HG02852 (cell line): ENCODE results near the gene CERS4.
"Not testable (repeated sequence)": the region's sequence is repeated elsewhere in the genome, so short reads cannot be mapped to it uniquely, and the experiment has no call there.

Experiments used
- ATAC-seq: cut with Tn5 transposase; IDR thresholded peaks from one replicate; pipeline ENCODE4 v1.9.1; 2021; ENCODE audit warnings: mild to moderate bottlenecking, moderate library complexity; ENCODE audit not compliant: unreplicated experiment

Gene CERS4

GRCh38 chr19:8240274-8241229 lies 31.4 kb downstream of the CERS4 start:
- no peak for ATAC-seq

- ATAC-seq, result no peak
These were observed 32.5 kb downstream of the CERS4 start for GRCh38 chr19:8241646-8242045.

- no peak for ATAC-seq
These were observed 33.1 kb downstream of the CERS4 start for GRCh38 chr19:8242211-8242821.

DNA sequence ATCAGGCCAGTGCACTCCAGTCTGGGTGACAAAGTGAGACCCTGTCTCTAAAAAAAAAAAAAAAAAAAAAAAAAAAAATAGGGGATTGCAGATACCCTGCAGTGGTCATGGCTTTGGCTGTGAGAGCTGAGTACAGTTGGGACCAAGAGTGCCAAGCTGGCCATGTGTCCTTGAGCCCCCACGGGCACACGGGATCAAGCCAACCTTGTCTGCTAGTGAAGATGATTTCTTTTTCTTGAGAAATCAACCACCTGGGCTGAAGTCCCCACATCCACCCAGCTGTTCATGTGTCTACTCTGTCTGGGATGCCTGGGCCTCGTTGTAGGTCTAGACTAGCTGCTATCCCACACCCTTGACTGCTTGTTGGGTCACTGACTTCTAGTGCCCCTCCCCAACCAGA lies 34.0 kb downstream of the CERS4 start:
- no peak for ATAC-seq

DNA sequence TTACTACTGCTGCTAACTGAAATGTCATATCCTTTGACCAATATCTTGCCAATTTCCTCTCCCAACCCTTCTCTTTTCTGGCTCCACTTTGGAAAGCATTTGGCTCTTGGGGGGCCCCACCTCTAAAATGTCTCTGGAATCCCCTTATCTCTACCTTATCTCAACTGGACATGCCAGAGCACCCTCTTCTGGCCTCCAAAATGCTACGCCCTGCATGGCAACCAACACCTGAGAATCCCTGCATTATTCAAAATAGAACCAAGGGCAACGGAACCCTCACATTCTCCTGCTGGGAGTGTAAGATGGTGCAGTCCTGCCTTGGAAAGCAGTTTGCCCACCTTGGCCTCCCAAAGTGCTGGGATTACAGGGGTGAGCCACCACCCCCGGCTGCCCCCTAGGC lies 35.3 kb downstream of the CERS4 start:
- ATAC-seq, result no peak

DNA sequence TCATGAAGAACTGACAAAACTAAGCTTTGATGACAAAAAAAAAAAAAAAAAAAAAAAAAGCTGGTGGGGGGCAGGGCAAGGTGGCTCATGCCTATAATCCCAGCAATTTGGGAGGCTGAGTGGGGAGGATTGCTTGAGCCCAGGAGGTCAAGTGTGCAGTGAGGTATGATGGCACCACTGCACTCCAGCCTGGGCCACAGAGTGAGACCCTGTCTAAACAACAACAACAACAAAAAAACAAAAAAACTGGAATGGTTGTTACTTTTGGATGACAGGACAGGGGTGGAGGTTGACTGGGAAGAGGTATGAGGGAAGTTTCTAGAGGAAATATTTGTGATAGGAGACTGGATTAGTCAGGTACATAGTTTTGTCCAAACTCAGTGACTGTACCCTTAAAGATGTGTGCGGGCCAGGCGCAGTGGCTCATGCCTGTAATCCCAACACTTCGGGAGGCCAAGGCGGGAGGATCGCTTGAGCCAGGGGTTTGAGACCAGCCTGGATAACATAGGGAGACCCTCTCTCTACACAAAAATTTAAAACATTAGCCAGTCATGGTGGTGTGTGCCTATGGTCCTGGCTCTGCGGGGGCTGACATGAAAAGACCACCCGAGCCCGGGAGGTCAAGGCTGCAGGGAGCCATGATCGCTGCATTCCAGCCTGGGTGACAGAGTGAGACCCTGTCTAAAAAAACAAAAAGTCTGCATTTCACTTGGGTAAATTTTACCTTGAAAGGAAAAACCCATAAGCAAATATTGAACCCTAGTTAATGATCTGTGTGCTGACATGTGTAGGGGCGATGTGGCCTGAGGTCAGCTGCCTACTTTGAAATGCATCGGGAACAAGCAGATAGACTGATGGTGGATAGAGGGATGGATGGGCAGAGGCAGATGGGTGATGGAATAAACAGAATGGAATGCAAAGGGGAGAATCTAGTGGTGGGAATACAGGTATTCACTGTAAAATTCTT lies 37.0 kb downstream of the CERS4 start:
- no peak for ATAC-seq

DNA sequence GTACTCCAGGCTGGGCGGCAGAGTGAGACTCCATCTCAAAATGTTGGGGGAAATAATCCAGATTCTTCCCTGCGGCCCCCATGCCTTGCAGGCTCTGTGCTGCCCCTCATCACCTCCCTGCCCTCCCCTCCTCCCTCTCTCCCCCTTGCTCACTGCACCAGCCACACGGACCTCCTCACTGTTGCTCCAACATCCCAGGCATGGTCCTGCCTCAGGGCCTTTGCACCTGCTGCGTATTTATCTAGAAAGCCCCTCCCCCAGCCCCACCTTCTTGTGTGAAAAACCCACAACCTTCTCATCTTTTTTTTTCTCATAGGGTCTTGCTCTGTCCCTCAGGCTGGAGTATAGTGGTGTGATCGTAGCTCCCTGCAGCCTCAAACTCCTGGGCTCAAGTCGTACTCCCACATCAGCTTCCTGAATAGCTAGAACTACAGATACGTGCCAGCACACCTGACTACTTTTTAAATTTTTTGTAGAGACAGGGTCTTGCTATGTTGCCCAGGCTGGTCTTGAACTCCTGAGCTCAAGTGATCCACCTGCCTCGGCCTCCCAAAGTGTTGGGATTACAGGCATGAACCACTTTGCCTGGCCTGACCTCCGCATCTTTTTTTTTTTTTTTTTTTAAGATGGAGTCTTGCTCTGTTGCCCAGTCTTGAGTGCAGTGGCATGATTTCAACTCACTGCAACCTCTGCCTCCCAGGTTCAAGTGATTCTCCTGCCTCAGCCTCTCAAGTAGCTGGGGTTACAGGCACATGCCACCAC lies 38.1 kb downstream of the CERS4 start:
- not testable (repeated sequence) for ATAC-seq

DNA sequence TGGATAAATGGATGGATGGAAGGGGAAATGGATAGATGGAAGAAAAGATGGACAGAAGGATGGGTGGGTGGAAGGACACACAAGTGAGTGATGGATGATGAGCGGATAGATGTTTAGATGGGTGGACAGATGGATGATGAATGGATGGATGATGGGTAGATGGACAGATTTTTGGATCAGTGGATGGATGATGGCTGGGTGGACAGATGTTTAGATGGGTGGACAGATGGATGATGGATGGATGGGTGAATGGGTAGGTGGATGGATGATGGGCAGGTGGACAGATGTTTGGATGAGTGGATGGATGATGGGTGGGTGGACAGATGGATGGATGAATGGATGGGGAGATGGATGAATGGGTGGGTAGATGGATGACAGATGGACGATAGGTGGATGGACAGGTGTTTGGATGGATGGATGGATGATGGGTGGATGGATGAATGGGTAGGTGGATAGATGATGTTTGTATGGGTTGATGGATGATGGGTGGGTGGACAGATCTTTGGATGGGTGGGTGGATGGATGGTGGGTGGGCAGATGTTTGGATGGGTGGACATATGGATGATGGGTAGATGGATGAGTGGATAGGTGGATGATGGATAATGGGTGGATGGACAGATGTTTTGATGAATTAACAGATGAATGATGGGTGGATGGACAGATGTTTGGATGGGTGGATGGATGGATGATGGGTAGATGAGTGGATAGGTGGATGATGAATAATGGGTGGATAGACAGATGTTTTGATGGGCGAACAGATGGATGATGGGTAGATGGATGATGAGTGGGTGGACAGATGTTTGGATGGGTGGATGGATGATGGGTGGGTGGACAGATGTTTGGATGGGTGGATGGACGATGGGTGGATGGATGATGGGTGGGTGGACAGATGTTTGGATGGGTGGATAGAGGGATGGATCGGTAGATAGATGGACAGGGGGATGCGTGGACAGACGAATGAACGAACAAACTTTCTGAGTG lies 39.5 kb downstream of the CERS4 start:
- no peak for ATAC-seq

DNA sequence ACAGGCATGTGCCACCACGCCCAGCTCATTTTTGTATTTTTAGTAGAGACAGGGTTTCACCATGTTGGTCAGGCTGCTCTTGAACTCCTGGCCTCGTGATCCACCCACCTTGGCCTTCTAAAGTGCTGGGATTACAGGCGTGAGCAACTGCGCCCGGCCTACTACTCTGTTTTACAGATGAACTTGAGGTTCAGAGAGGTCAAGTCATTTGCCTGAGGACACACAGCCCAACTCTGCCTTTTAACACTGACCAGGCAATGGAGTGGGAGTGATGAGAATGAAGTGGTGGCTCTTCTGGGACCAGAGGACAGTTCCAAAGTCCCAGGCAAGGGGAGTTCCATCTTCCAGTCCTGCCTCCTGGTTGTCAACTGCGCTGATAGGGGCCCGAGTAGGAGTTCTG lies 41.4 kb downstream of the CERS4 start:
- ATAC-seq, result no peak

- no peak for ATAC-seq
These were observed 41.9 kb downstream of the CERS4 start for GRCh38 chr19:8251025-8251472.

DNA sequence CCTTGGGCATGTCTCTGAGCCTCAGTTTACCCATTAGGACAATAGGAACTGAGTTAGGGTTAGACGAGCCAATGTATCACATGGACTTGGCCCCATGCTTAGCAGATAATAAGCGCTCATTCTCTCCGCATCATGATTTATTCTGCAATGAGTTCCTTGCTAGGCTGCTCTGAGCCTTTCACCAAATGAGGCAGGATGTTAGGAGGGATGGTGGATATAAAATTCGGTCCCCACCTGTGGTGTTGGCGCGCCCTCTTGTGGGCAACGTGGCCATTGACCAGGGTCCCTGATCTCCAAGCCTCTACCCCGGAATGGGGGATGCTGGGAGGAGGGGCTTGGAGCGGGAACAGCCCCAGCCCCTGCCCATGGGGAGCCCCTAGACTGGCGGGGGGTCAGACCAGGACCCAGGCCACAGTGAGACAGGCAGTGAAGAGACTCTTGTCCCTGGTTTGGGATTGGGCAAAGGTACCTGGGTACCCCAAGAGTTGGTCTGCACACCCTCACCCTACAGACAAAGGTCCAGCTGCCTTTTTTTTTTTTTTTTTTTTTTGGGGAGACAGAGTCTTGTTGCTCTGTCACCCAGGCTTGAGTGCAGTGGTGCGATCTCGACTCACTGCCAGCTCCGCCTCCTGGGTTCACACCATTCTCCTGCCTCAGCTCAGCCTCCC lies 43.9 kb downstream of the CERS4 start:
- no peak for ATAC-seq

DNA sequence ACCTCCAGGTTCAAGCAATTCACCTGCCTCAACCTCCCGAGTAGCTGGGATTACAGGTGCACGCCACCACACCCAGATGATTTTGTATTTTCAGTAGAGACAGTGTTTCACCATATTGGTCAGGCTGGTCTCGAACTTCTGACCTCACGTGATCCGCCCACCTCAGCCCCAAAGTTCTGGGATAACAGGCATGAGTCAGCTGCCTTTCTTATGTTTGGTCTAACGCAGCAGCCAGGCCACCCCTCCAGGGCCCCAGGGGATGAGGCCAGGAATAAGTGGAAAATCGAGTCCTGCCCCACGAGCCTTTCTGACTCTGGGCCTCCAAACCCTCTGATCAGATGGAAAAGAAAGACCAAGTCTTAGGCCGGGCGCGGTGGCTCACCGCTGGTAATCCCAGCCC lies 44.5 kb downstream of the CERS4 start:
- ATAC-seq, result no peak

DNA sequence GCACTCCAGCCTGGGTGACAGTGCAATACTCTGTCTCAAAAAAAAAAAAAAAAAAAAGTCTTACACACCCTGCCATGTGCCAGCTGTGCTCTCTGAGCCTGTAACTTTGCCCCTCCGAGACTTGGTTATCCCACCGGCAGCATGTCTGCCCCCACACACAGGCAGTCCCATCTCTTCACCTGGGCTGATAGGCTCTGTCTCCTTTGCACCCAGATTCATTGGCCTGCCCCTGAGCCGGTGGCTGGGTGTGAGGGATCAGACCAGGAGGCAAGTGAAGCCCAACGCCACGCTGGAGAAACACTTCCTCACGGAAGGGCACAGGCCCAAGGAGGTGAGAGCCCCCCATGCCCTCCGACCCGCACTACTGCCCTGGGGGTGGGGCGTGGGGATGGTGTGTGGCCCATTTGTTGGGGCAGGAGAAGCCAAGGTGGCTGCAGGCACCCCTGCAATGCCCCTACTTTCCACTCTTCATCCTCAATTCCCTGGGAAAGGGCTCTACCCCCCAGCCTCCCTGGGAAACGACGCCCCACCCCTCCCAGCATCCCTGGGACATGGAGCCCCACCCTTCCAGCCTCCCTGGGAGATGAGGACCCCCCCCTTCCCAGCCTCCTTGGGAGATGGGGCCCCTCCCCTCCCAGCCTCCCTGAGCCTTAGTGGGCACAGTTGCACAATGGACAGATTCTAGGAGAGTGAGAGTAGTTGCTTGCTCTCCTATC lies 45.3 kb downstream of the CERS4 start:
- ATAC-seq, result no peak

GRCh38 chr19:8255426-8256125 lies 46.4 kb downstream of the CERS4 start:
- ATAC-seq, result no peak

GRCh38 chr19:8256276-8257051 lies 47.3 kb downstream of the CERS4 start:
- no peak for ATAC-seq

DNA sequence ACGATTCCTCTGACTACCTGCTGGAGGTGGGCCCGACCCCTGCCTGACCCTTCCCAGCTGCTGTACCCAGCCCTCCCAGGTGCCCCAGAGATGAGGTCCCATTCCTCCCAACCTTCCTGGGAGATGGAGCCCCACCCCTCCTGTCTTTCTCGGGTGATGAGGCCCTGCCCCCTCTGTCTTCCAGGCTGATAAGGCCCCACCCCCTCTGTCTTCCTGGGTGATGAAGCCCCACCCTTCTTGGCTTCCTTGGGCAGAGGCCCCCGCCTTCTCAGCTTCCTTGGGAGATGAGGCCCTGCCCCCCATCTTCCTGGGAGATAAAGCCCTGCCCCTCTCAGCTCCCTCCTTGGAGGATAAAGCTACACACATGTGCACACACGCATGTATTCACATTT lies 47.9 kb downstream of the CERS4 start:
- no peak for ATAC-seq
